K562 (cell line): ENCODE results near the gene PCDHGB2. TPM values are rescaled to one million over a fixed set of nuclear protein-coding genes. Genes with fewer than 3 reads are reported as not detected.

Experiments
- ATAC-seq: fragments of 200-7000 bp; cut with Tn5 transposase; 3 replicates; pipeline ENCODE4 v1.9.1; 2020; ENCODE audit warnings: moderate library complexity
- BruUV-seq: library from RNA; stranded (reverse); fragments of 400-500 nt; replicated peaks from 2 replicates; lab custom pipeline; 2021; lab: Mats Ljungman, UMichigan
- CTCF ChIA-PET: fragments of 300-600 bp; formaldehyde crosslinking; extraction: SDS; loops from one replicate; lab custom pipeline; 2021; ENCODE audit warnings: low intra/inter-chr PET ratio; lab: Yijun Ruan, JAX
- POLR2A ChIA-PET: fragments of 300-600, 350-650 bp; sonication (Branson Sonifier 250); formaldehyde crosslinking; extraction: SDS; loops from one replicate; lab custom pipeline; 2021; ENCODE audit warnings: antibody characterized with exemption, inconsistent platforms; lab: Yijun Ruan, JAX
- DNase-seq, 4 experiments: peaks; one replicate each; pipeline versions ENCODE4 v3.0.0 to v3.0.0-alpha.2; 2011 to 2018; ENCODE audit warnings: low spot score in 3 of 4, mixed read lengths in 3 of 4; ENCODE audit errors: extremely low read depth in 1 of 4
- FAIRE-seq: peaks from 2 replicates; lab custom pipeline; 2011; peaks lifted over from hg19 to GRCh38; lab: Jason Lieb, UNC
- H2AFZ ChIP-seq: 2 replicates; pipeline ENCODE4 v1.6.0; 2011; ENCODE audit warnings: low read depth, low read length, control low read depth, inconsistent platforms
- H3K27ac ChIP-seq: fragments of 200-600 bp; 3 replicates; pipeline ENCODE4 v1.8.0; 2011; ENCODE audit warnings: low read depth, mild to moderate bottlenecking, control low read depth, inconsistent platforms, low read length, moderate library complexity, mixed read lengths; ENCODE audit errors: extremely low read depth
- H3K27me3 ChIP-seq, 2 experiments: fragments of 300-600 bp in 1 of 2; 2 replicates in 1 of 2; 3 replicates in 1 of 2; pipeline versions ENCODE4 v1.6.0 to v1.8.0; 2011; ENCODE audit warnings: inconsistent platforms in 2 of 2, low read length in 2 of 2, mild to moderate bottlenecking in 1 of 2, mixed read lengths in 1 of 2, moderate library complexity in 1 of 2; ENCODE audit not compliant: control insufficient read depth in 2 of 2, insufficient read depth in 2 of 2
- H3K36me3 ChIP-seq: fragments of 300-600 bp; 3 replicates; pipeline ENCODE4 v1.8.0; 2011; ENCODE audit warnings: mild to moderate bottlenecking, low read length, inconsistent platforms; ENCODE audit not compliant: control insufficient read depth, insufficient read depth
- H3K4me1 ChIP-seq, 2 experiments: fragments of 200-600 bp in 1 of 2; replicated peaks in 1 of 2; 2 replicates in 1 of 2; 3 replicates in 1 of 2; pipeline versions ENCODE4 v1.5.1 to v1.8.0; 2011; ENCODE audit warnings: inconsistent platforms in 2 of 2, low read length in 2 of 2, mild to moderate bottlenecking in 1 of 2, mixed read lengths in 1 of 2, moderate library complexity in 1 of 2; ENCODE audit not compliant: control insufficient read depth in 2 of 2, insufficient read depth in 2 of 2
- H3K4me2 ChIP-seq: 2 replicates; pipeline ENCODE4 v1.6.1; 2011; ENCODE audit warnings: low read length, control low read depth, inconsistent platforms, mixed read lengths; ENCODE audit not compliant: insufficient read depth
- H3K4me3 ChIP-seq: fragments of 200-600 bp; sonication (generic), shearing (Covaris generic); 2 replicates; pipeline ENCODE4 v1.5.1; 2016; ENCODE audit warnings: control low read depth, inconsistent platforms
- H3K79me2 ChIP-seq: fragments of 200-600 bp; 3 replicates; pipeline ENCODE4 v1.8.0; 2011; ENCODE audit warnings: low read length, inconsistent platforms; ENCODE audit not compliant: control insufficient read depth, insufficient read depth
- H3K9ac ChIP-seq, 2 experiments: 2 replicates each; pipeline versions ENCODE4 v1.6.0 to v1.6.1; 2011; ENCODE audit warnings: low read depth in 2 of 2, low read length in 2 of 2, control low read depth in 1 of 2, inconsistent platforms in 1 of 2, mild to moderate bottlenecking in 1 of 2, mixed read lengths in 1 of 2; ENCODE audit not compliant: insufficient read depth in 1 of 2
- H3K9me1 ChIP-seq: one replicate; pipeline ENCODE4 v1.6.0; 2011; ENCODE audit warnings: inconsistent platforms, mild to moderate bottlenecking, low read length, moderate library complexity; ENCODE audit not compliant: control insufficient read depth, insufficient read depth
- H3K9me3 ChIP-seq: replicated peaks from 2 replicates; pipeline ENCODE4 v1.5.1; 2011; ENCODE audit warnings: low read depth, low read length, inconsistent platforms; ENCODE audit not compliant: control insufficient read depth, insufficient read depth
- H4K20me1 ChIP-seq: replicated peaks from 2 replicates; pipeline ENCODE4 v1.6.1; 2011; ENCODE audit warnings: low read length, inconsistent platforms, mixed read lengths; ENCODE audit not compliant: control insufficient read depth, insufficient read depth
- CTCF ChIP-seq, 3 experiments: IDR thresholded peaks in 2 of 3; conservative IDR thresholded peaks in 1 of 3; 2 replicates each; pipeline ENCODE4 v1.5.1; 2011 to 2012; ENCODE audit warnings: low read length in 3 of 3, mild to moderate bottlenecking in 3 of 3, control low read depth in 2 of 3, improper control_type of control experiment in 1 of 3, inconsistent platforms in 1 of 3, low read depth in 1 of 3, mixed read lengths in 1 of 3, moderate library complexity in 1 of 3; ENCODE audit not compliant: insufficient read depth in 2 of 3
- RAD21 ChIP-seq, 2 experiments: fragments of 250-450 bp in 1 of 2; fragments of 450-650 bp in 1 of 2; sonication (Bioruptor Pico) in 1 of 2; formaldehyde crosslinking in 1 of 2; IDR thresholded peaks in 1 of 2; conservative IDR thresholded peaks in 1 of 2; 2 replicates each; pipeline versions ENCODE4 v1.4.0 to v1.8.0; 2020 to 2022; ENCODE audit warnings: mild to moderate bottlenecking in 2 of 2, moderate library complexity in 1 of 2
- REST ChIP-seq, 2 experiments: fragments of 450-650 bp; formaldehyde crosslinking in 1 of 2; IDR thresholded peaks; 2 replicates each; pipeline versions ENCODE4 v1.4.0 to v1.6.1; 2014 to 2020; ENCODE audit warnings: mild to moderate bottlenecking in 2 of 2, borderline replicate concordance in 1 of 2, low read depth in 1 of 2
- SMAD2 ChIP-seq: fragments of 150-350 bp; IDR thresholded peaks from 2 replicates; pipeline ENCODE4 v1.6.1; 2014; ENCODE audit warnings: low read depth, mild to moderate bottlenecking, low read length
- SMC3 ChIP-seq: conservative IDR thresholded peaks from 2 replicates; pipeline ENCODE4 v1.6.1; 2011; ENCODE audit warnings: low read depth, low read length, improper control_type of control experiment; ENCODE audit not compliant: insufficient read depth
- ZSCAN29 ChIP-seq: fragments of 450-650 bp; IDR thresholded peaks from 2 replicates; pipeline ENCODE4 v1.6.1; 2017
- WGBS: fragments of 100-300 bp; shearing (Covaris generic); methylation state at CpG from one replicate; pipeline ENCODE4 v1.1.6; 2016; ENCODE audit warnings: low coverage, mixed read lengths; ENCODE audit not compliant: insufficient coverage; ENCODE audit errors: missing lambda C conversion rate; 5-methylcytosine and 5-hydroxymethylcytosine counted together
- in situ Hi-C: fragments of 300-500 bp; cut with MboI; formaldehyde crosslinking; loops from 4 replicates; pipeline ENCODE4 v1.15.0; 2018; ENCODE audit warnings: inconsistent platforms, mixed read lengths
- intact Hi-C: fragments of 100-400 bp; cut with micrococcal nuclease; formaldehyde crosslinking; loops from 2 replicates; pipeline ENCODE4 v1.14.2; 2022
- polyA plus RNA-seq, 8 experiments: library from polyadenylated mRNA; depleted of rRNA in 4 of 8; stranded (reverse) in 5 of 8; unstranded in 3 of 8; fragments of >200 nt; fragmentation: Nextera tagmentation in 2 of 8; fragmentation: Illumina TruSeq in 1 of 8; extraction: Ambion mirVana in 2 of 8; extraction: Trizol in 1 of 8; gene quantifications; 2 replicates each; pipeline versions ENCODE4 v1.2.1 to v1.2.3, GENCODE V29; 2011 to 2014; ENCODE audit warnings: inconsistent platforms in 1 of 8, missing spikeins in 1 of 8
- total RNA-seq, 7 experiments: library from RNA; depleted of rRNA in 6 of 7; stranded (reverse); fragments of >200 nt in 6 of 7; fragmentation: Illumina TruSeq in 2 of 7; extraction: Trizol in 2 of 7; gene quantifications; 2 replicates each; pipeline versions ENCODE4 v1.2.1 to v1.2.3, GENCODE V29; 2011 to 2021; ENCODE audit warnings: low replicate concordance in 1 of 7

The PCDHGB2 gene
- total and polyA plus RNA-seq, 9 of the 15 experiments (the other 6 are each of a cell fraction or from before 2014, with no cell fraction given): 0.06 to 0.54 (median 0.29) TPM; not detected in 1

- Histone ChIP-seq H3K9me1 (no peaks in the 10 kb centered on the region), H3K4me3 (no peak within 1 kb of the TSS), H3K27ac (no peak within 1 kb of the TSS), H3K4me1 (peaks cover 0 to 9% of the 10 kb centered on the region in 2 experiments; a peak in 3 of 5 replicates), H2AFZ (no peak within 1 kb of the TSS), H3K27me3 (peaks cover 3 to 30% of the 10 kb centered on the region in 2 experiments; a peak in 3 of 5 replicates), H4K20me1 (no peaks in the 10 kb centered on the region), H3K4me2 (no peak within 1 kb of the TSS), H3K9me3 (peaks cover 2% of the 10 kb centered on the region; the same call in 1 of the 2 replicates), H3K36me3 (no peaks in the 10 kb centered on the region), H3K79me2 (no peaks in the 10 kb centered on the region), H3K9ac (no peak within 1 kb of the TSS)
- CTCF ChIA-PET: interaction anchor here (1.2 to 2.1 kb wide), 2 partner anchors 122 to 161 kb away, joined by 5 to 10 read pairs; no protein-coding TSS in a partner anchor
- no TSS peak for BruUV-seq
- peak; percentile 68 for FAIRE-seq
- intact Hi-C loops: no loop called here
- WGBS: 11% methylated on average over 22 of the region's 27 CpGs
- in situ Hi-C loops: no loop called here
- peak in 1 of 2 experiments; percentile 41; a peak in 2 of 4 replicates for TF ChIP-seq RAD21 (CRISPR knock-in tag; conservative IDR thresholded peaks at IDR 0.05 in 1 of 2, IDR thresholded peaks at IDR 0.05 in 1 of 2)
- peak; percentile 56 to 61 (median 59) for TF ChIP-seq CTCF (IDR thresholded peaks at IDR 0.05 in 2 of 3, conservative IDR thresholded peaks at IDR 0.05 in 1 of 3; ENCODE audit: insufficient read depth in 2 of 3, low read depth in 1 of 3, low read length in 3 of 3)
- peak; percentile 19; the same call in 1 of the 2 replicates for TF ChIP-seq REST (IDR thresholded peaks at IDR 0.05; ENCODE audit: borderline replicate concordance)
- TF ChIP-seq REST (CRISPR knock-in tag; IDR thresholded peaks at IDR 0.05; ENCODE audit: low read depth): no peak
- peak; percentile 72 for TF ChIP-seq ZSCAN29
- TF ChIP-seq SMAD2: no peak
- 0 out of 2 replicates have a peak, but pooled peaks have one; percentile 13 for TF ChIP-seq SMC3
- DNase-seq: peak; percentile 34 to 60 (median 38)
- peak; percentile 78 for ATAC-seq
- POLR2A ChIA-PET: no interaction called here
These were observed 42.9 kb downstream of the PCDHGB2 start, which contains the start of gene PCDHGA9 for GRCh38 chr5:141402553-141403243. PCDHGA9 (plus strand) TSS chr5:141402778; CDS start chr5:141402953, 175 bp downstream.
